Skeletal muscle tissue (tissue), 4 donors: ENCODE data around the gene RNF13. TPM values are rescaled to one million over a fixed set of nuclear protein-coding genes. Genes with fewer than 3 reads are reported as not detected.
A peak's percentile ranks its signal among the peaks of the same experiment; 100 is the strongest.

Experiments
- H3K27ac ChIP-seq: one replicate; pipeline ENCODE4 v1.7.0; 2013; ENCODE audit warnings: mild to moderate bottlenecking, low read depth, low read length, inconsistent platforms
- H3K27me3 ChIP-seq, 3 donors: one replicate each; pipeline ENCODE4 v1.7.0; 2013; ENCODE audit warnings: low read length in 3 of 3; ENCODE audit not compliant: control insufficient read depth in 3 of 3, insufficient read depth in 3 of 3
- H3K36me3 ChIP-seq, 3 donors: one replicate each; pipeline ENCODE4 v1.7.0; 2013; ENCODE audit warnings: low read length in 3 of 3; ENCODE audit not compliant: control insufficient read depth in 3 of 3, insufficient read depth in 3 of 3
- H3K4me1 ChIP-seq, 3 donors: one replicate each; pipeline ENCODE4 v1.7.0; 2013; ENCODE audit warnings: low read length in 3 of 3, mild to moderate bottlenecking in 3 of 3; ENCODE audit not compliant: control insufficient read depth in 3 of 3, insufficient read depth in 3 of 3
- H3K4me3 ChIP-seq, 3 donors: one replicate each; pipeline ENCODE4 v1.7.0; 2013; ENCODE audit warnings: low read length in 3 of 3
- H3K9ac ChIP-seq, 3 donors: one replicate each; pipeline ENCODE4 v1.7.0; 2013; ENCODE audit warnings: low read length in 3 of 3, mild to moderate bottlenecking in 3 of 3, moderate library complexity in 2 of 3, low read depth in 1 of 3
- H3K9me3 ChIP-seq, 3 donors: one replicate each; pipeline ENCODE4 v1.7.0; 2013; ENCODE audit warnings: low read length in 3 of 3; ENCODE audit not compliant: control insufficient read depth in 3 of 3
- total RNA-seq: library from RNA; depleted of rRNA; stranded (reverse); fragments of >200 nt; gene quantifications from one replicate; pipeline ENCODE4 v1.2.3, GENCODE V29; 2014
- donor health status: Osteomylitis.

The RNF13 gene
- total RNA-seq, 1 donor from 2014 or later = 98.6 TPM

DNA sequence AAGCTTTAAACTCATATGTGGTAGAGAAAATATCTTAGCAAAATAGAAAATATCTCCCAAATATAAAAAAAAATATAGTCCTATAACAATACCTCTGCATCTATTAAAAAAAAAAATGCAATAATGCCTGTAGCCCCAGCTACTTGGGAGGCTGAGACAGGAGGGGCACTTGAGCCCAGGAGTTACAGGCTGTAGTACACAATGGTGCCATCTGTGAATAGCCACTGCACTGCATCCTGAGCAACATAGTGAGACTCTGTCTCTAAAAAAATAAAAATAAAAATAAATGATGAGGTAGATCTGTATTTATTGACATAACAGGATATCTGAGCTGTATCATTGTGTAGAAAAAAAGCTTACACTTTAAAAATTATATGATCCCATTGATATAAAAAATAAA lies 87.3 kb downstream of the RNF13 start:
- no peak overlapping the region for H3K4me3 ChIP-seq
- peaks cover 6 to 10% (median 9%) of the 10 kb centered on the region in 3 donors for H3K4me1 ChIP-seq
- no peak overlapping the region for H3K27ac ChIP-seq
- H3K9ac ChIP-seq = no peak overlapping the region
- no peaks in the 10 kb centered on the region for H3K27me3 ChIP-seq
- H3K9me3 ChIP-seq = no peaks in the 10 kb centered on the region
- H3K36me3 ChIP-seq = no peaks in the 10 kb centered on the region

GRCh38 chr3:149901770-149902169 lies 88.8 kb downstream of the RNF13 start:
- Histone ChIP-seq H3K36me3 (no peaks in the 10 kb centered on the region), H3K9ac (no peak overlapping the region), H3K27me3 (no peaks in the 10 kb centered on the region), H3K4me1 (peaks cover 3 to 10% (median 9%) of the 10 kb centered on the region in 3 donors), H3K27ac (no peak overlapping the region), H3K4me3 (no peak overlapping the region), H3K9me3 (no peaks in the 10 kb centered on the region)

GRCh38 chr3:149902498-149903139 lies 89.6 kb downstream of the RNF13 start:
- Histone ChIP-seq H3K4me1 (peaks cover 3 to 8% (median 8%) of the 10 kb centered on the region in 3 donors), H3K36me3 (no peaks in the 10 kb centered on the region), H3K27me3 (no peaks in the 10 kb centered on the region), H3K27ac (no peak overlapping the region), H3K4me3 (no peak overlapping the region), H3K9ac (no peak overlapping the region), H3K9me3 (no peaks in the 10 kb centered on the region)

- Histone ChIP-seq H3K36me3 (no peaks in the 10 kb centered on the region), H3K27me3 (no peaks in the 10 kb centered on the region), H3K4me1 (peaks cover 8 to 18% (median 8%) of the 10 kb centered on the region in 3 donors), H3K4me3 (no peak overlapping the region), H3K9ac (no peak overlapping the region), H3K9me3 (no peaks in the 10 kb centered on the region), H3K27ac (no peak overlapping the region)
These were observed 93.0 kb downstream of the RNF13 start for GRCh38 chr3:149906036-149906435.

DNA sequence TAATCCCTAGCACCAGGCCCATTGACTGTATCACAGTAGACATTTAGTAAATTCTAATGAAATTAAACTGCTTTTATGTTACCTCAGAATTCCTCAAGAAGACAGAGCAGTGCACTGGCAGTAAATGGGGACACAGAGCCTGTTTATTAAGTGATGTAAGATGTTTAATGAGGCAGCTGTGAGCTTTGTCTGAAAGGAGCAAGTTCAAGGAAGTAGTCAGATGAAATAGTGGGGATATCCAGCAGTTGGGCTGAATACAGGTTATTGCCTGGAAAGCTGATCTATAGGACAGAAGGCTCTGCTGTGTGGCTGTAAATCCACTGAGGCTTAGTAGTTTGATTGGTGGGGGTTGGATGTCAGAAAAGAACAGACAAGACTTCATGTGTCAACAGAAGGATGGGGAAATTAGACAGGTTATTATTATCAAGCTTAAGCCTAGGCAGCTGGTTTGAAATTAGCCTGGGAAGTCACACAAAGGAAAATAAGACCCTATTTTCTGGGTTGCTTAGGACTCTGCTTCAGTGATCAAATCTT lies 95.5 kb downstream of the RNF13 start:
- H3K27me3 ChIP-seq = no peaks in the 10 kb centered on the region
- no peak overlapping the region for H3K4me3 ChIP-seq
- no peak overlapping the region for H3K27ac ChIP-seq
- H3K36me3 ChIP-seq = no peaks in the 10 kb centered on the region
- no peak overlapping the region for H3K9ac ChIP-seq
- peaks cover 8 to 18% (median 8%) of the 10 kb centered on the region in 3 donors for H3K4me1 ChIP-seq
- H3K9me3 ChIP-seq = no peaks in the 10 kb centered on the region

- no peak overlapping the region for H3K4me3 ChIP-seq
- no peaks in the 10 kb centered on the region for H3K9me3 ChIP-seq
- peaks cover 8 to 18% (median 8%) of the 10 kb centered on the region in 3 donors for H3K4me1 ChIP-seq
- peak overlapping the region in 1 of 3 donors; percentile 47 for H3K9ac ChIP-seq
- no peaks in the 10 kb centered on the region for H3K27me3 ChIP-seq
- H3K27ac ChIP-seq = peak overlapping the region; percentile 43
- peaks cover 0 to 2% (median 0%) of the 10 kb centered on the region in 3 donors for H3K36me3 ChIP-seq
These were observed 96.9 kb downstream of the RNF13 start for GRCh38 chr3:149909923-149910322.

DNA sequence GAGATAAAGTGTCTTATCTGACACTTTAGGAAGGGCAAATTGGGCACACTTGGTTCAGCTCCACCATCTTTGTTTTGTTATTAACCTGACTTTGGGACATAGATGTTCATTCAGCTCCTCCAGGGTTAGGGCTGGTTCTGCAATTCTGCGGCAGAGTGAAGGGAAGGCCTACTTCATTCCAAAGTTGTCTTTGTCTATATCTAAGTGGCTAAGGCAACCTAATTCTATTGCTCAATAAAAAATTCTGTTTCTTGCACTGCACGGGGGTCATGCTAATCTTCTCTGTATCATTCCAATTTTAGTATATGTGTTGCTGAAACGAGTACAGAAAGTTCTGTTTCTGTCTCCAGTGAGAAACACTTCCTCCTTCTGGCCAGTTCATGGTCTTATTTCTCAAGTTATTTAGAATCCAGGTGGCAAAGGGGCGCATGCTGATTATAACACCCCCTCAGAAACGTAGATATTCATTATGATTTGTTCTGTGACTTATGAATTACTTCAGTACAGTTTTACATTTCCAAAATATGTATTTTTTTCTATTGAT lies 104.2 kb downstream of the RNF13 start:
- Histone ChIP-seq H3K27me3 (no peaks in the 10 kb centered on the region), H3K4me3 (no peak overlapping the region), H3K9me3 (no peaks in the 10 kb centered on the region), H3K9ac (no peak overlapping the region), H3K4me1 (no peaks in the 10 kb centered on the region), H3K36me3 (peaks cover 0 to 7% (median 2%) of the 10 kb centered on the region in 3 donors), H3K27ac (no peak overlapping the region)

GRCh38 chr3:149919509-149919908 lies 106.5 kb downstream of the RNF13 start:
- Histone ChIP-seq H3K36me3 (peaks cover 0 to 4% (median 2%) of the 10 kb centered on the region in 3 donors), H3K4me1 (no peaks in the 10 kb centered on the region), H3K27me3 (no peaks in the 10 kb centered on the region), H3K4me3 (no peak overlapping the region), H3K27ac (no peak overlapping the region), H3K9me3 (no peaks in the 10 kb centered on the region), H3K9ac (no peak overlapping the region)

DNA sequence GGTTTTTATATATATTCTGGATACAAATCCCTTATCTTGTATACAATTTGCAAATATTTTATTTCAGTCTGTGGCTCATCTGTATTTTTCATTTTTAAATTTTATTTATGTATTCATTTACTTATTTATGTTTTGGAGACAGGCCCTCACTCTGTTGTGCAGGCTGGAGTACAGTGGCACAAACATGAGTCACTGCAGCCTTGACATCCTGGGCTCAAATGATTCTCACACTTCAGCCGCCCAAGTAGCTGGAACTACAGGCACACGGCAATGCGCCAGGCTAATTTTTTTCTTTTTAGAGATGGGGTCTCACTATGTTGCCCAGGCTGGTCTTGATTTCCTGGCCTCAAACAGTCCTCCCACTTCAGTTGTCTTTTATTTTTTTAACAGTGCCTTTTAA lies 107.1 kb downstream of the RNF13 start:
- no peak overlapping the region for H3K9ac ChIP-seq
- no peak overlapping the region for H3K27ac ChIP-seq
- H3K36me3 ChIP-seq = peaks cover 0 to 4% (median 2%) of the 10 kb centered on the region in 3 donors
- H3K9me3 ChIP-seq = no peaks in the 10 kb centered on the region
- no peaks in the 10 kb centered on the region for H3K27me3 ChIP-seq
- no peak overlapping the region for H3K4me3 ChIP-seq
- H3K4me1 ChIP-seq = no peaks in the 10 kb centered on the region

DNA sequence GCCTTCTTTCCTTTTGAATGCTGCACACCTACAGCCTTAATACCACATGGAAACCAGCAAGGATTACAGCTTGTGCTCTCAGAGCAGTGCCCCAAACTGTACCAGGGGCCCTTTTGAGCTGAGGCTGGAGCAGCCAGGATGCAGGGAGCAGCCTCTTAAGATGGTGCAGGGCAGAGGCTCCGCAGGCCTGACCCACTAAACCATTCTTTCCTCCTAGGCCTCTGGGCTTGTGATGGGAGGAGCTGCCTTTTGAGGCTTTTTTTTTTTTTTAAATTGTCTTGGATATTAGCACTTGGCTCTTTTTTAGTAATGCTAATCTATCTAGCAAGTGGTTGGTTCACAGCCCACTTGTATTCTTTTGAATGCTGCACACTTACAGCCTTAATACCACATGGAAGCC lies 120.0 kb downstream of the RNF13 start:
- Histone ChIP-seq H3K9me3 (no peaks in the 10 kb centered on the region), H3K9ac (no peak overlapping the region), H3K4me3 (no peak overlapping the region), H3K36me3 (no peaks in the 10 kb centered on the region), H3K4me1 (peaks cover 0 to 8% (median 3%) of the 10 kb centered on the region in 3 donors), H3K27ac (no peak overlapping the region), H3K27me3 (no peaks in the 10 kb centered on the region)
